Measurements from ENCODE around the gene HCRTR1.

GRCh38 chr1:31658721-31659120, 41.2 kb downstream of the HCRTR1 start:
- TF ChIP-seq ZFX (IDR thresholded peaks at IDR 0.05): no peak
- no peak for TF ChIP-seq CTCF (conservative IDR thresholded peaks at IDR 0.05)
